Nephron (organoid): ENCODE data around the gene PRR29.

Experiments
- H3K27ac Mint-ChIP-seq, 3 experiments: 2 replicates each; pipeline ENCODE4 v1.8.0; 2020; ENCODE audit warnings: mixed read lengths in 3 of 3, mild to moderate bottlenecking in 2 of 3, moderate library complexity in 1 of 3
- H3K27me3 Mint-ChIP-seq: 2 replicates; pipeline ENCODE4 v1.8.0; 2021; ENCODE audit warnings: low read depth, mild to moderate bottlenecking, moderate library complexity, mixed read lengths
- H3K36me3 Mint-ChIP-seq: 2 replicates; pipeline ENCODE4 v1.8.0; 2020; ENCODE audit warnings: low read depth, mixed read lengths
- H3K4me1 Mint-ChIP-seq: 2 replicates; pipeline ENCODE4 v1.8.0; 2020; ENCODE audit warnings: mixed read lengths
- H3K4me3 Mint-ChIP-seq, 3 experiments: 2 replicates each; pipeline ENCODE4 v1.8.0; 2020; ENCODE audit warnings: mild to moderate bottlenecking in 3 of 3, mixed read lengths in 3 of 3, moderate library complexity in 2 of 3
- H3K9me3 Mint-ChIP-seq: 2 replicates; pipeline ENCODE4 v1.8.0; 2020; ENCODE audit warnings: mixed read lengths
- CTCF ChIP-seq, 3 experiments: fragments of 200-600 bp; sonication (generic); IDR thresholded peaks; one replicate each; pipeline ENCODE4 v1.5.0; 2021; ENCODE audit warnings: antibody characterized with exemption in 3 of 3; ENCODE audit not compliant: unreplicated experiment in 3 of 3

The PRR29 gene

GRCh38 chr17:63955232-63955631 is 42.9 kb upstream of the PRR29 start:
- H3K4me3 Mint-ChIP-seq: no peak overlapping the region
- H3K27ac Mint-ChIP-seq: no peak overlapping the region
- no peak for TF ChIP-seq CTCF (IDR thresholded peaks at IDR 0.05; ENCODE audit: unreplicated experiment in 3 of 3)
- peaks cover 6% of the 10 kb centered on the region for H3K4me1 Mint-ChIP-seq
- no peaks in the 10 kb centered on the region for H3K36me3 Mint-ChIP-seq
- no peaks in the 10 kb centered on the region for H3K9me3 Mint-ChIP-seq
- H3K27me3 Mint-ChIP-seq: peaks cover 4% of the 10 kb centered on the region

GRCh38 chr17:63955791-63956190 is 42.4 kb upstream of the PRR29 start:
- H3K4me1 Mint-ChIP-seq: peaks cover 6% of the 10 kb centered on the region
- no peaks in the 10 kb centered on the region for H3K36me3 Mint-ChIP-seq
- TF ChIP-seq CTCF (IDR thresholded peaks at IDR 0.05; ENCODE audit: unreplicated experiment in 3 of 3): no peak
- H3K27ac Mint-ChIP-seq: no peak overlapping the region
- H3K9me3 Mint-ChIP-seq: no peaks in the 10 kb centered on the region
- H3K27me3 Mint-ChIP-seq: peaks cover 9% of the 10 kb centered on the region
- no peak overlapping the region for H3K4me3 Mint-ChIP-seq

GRCh38 chr17:63956296-63956920 is 41.7 kb upstream of the PRR29 start:
- peaks cover 14% of the 10 kb centered on the region for H3K27me3 Mint-ChIP-seq
- no peak for TF ChIP-seq CTCF (IDR thresholded peaks at IDR 0.05; ENCODE audit: unreplicated experiment in 3 of 3)
- peaks cover 6% of the 10 kb centered on the region for H3K4me1 Mint-ChIP-seq
- no peaks in the 10 kb centered on the region for H3K36me3 Mint-ChIP-seq
- no peak overlapping the region for H3K4me3 Mint-ChIP-seq
- no peaks in the 10 kb centered on the region for H3K9me3 Mint-ChIP-seq
- no peak overlapping the region for H3K27ac Mint-ChIP-seq

- no peak for TF ChIP-seq CTCF (IDR thresholded peaks at IDR 0.05; ENCODE audit: unreplicated experiment in 3 of 3)
- Mint-ChIP-seq H3K36me3 (no peaks in the 10 kb centered on the region), H3K9me3 (no peaks in the 10 kb centered on the region)
Measured at GRCh38 chr17:63960006-63960405, 38.1 kb upstream of the PRR29 start.

GRCh38 chr17:63960430-63960829 is 37.7 kb upstream of the PRR29 start:
- Mint-ChIP-seq H3K36me3 (no peaks in the 10 kb centered on the region), H3K27ac (no peak overlapping the region), H3K27me3 (peaks cover 19% of the 10 kb centered on the region), H3K4me3 (no peak overlapping the region), H3K9me3 (no peaks in the 10 kb centered on the region), H3K4me1 (no peaks in the 10 kb centered on the region)
- TF ChIP-seq CTCF (IDR thresholded peaks at IDR 0.05; ENCODE audit: unreplicated experiment in 3 of 3): no peak

More at GRCh38 chr17:63960006-63960405, 38.1 kb upstream of the PRR29 start:
- Mint-ChIP-seq H3K4me3 (no peak overlapping the region), H3K27me3 (peaks cover 19% of the 10 kb centered on the region), H3K4me1 (no peaks in the 10 kb centered on the region), H3K27ac (no peak overlapping the region)
